T-helper 17 cell (primary cell): Measurements from ENCODE around the gene SOX1. TPM values are rescaled to one million over a fixed set of nuclear protein-coding genes. Genes with fewer than 3 reads are reported as not detected.

Experiments used
- ATAC-seq: fragments of 150-1000 bp; cut with Tn5 transposase; 2 replicates; pipeline ENCODE4 v1.10.0; 2021; ENCODE audit warnings: mild to moderate bottlenecking, moderate library complexity
- DNase-seq, 3 donors: peaks; one replicate each; pipeline versions ENCODE4 v3.0.0 to v3.0.0-alpha.2; 2020 to 2021
- H3K9me3 ChIP-seq: one replicate; pipeline ENCODE4 v1.7.0; 2013; ENCODE audit warnings: low read length, mild to moderate bottlenecking; ENCODE audit not compliant: control insufficient read depth, poor library complexity, severe bottlenecking
- H3K27ac Mint-ChIP-seq: one replicate; pipeline ENCODE4 v1.8.0; 2022; ENCODE audit warnings: mild to moderate bottlenecking, moderate library complexity, mixed read lengths
- H3K27me3 Mint-ChIP-seq: one replicate; pipeline ENCODE4 v1.8.0; 2022; ENCODE audit warnings: mixed read lengths
- H3K36me3 Mint-ChIP-seq: one replicate; pipeline ENCODE4 v1.8.0; 2022; ENCODE audit warnings: low read depth, mixed read lengths
- H3K4me1 Mint-ChIP-seq: one replicate; pipeline ENCODE4 v1.8.0; 2022; ENCODE audit warnings: mild to moderate bottlenecking, mixed read lengths
- H3K4me3 Mint-ChIP-seq: one replicate; pipeline ENCODE4 v1.8.0; 2022; ENCODE audit warnings: mild to moderate bottlenecking, moderate library complexity, mixed read lengths
- total RNA-seq, 4 donors: library from RNA in 2 of 4; stranded (reverse) in 2 of 4; gene quantifications; one replicate each; pipeline ENCODE4 v1.2.3 and lab custom pipeline; 2022 to 2026

Gene SOX1
- total RNA-seq, 2 donors from 2014 or later: not detected

GRCh38 chr13:112111239-112111857 is 44.4 kb downstream of the SOX1 start:
- DNase-seq (no peak), ATAC-seq (no peak)
- peaks cover 4% of the 10 kb centered on the region for H3K36me3 Mint-ChIP-seq
- H3K4me1 Mint-ChIP-seq: peaks cover 2% of the 10 kb centered on the region
- H3K27me3 Mint-ChIP-seq: peaks cover 80% of the 10 kb centered on the region
- no peaks in the 10 kb centered on the region for H3K9me3 ChIP-seq
- H3K4me3 Mint-ChIP-seq: no peak overlapping the region
- H3K27ac Mint-ChIP-seq: no peak overlapping the region

DNA sequence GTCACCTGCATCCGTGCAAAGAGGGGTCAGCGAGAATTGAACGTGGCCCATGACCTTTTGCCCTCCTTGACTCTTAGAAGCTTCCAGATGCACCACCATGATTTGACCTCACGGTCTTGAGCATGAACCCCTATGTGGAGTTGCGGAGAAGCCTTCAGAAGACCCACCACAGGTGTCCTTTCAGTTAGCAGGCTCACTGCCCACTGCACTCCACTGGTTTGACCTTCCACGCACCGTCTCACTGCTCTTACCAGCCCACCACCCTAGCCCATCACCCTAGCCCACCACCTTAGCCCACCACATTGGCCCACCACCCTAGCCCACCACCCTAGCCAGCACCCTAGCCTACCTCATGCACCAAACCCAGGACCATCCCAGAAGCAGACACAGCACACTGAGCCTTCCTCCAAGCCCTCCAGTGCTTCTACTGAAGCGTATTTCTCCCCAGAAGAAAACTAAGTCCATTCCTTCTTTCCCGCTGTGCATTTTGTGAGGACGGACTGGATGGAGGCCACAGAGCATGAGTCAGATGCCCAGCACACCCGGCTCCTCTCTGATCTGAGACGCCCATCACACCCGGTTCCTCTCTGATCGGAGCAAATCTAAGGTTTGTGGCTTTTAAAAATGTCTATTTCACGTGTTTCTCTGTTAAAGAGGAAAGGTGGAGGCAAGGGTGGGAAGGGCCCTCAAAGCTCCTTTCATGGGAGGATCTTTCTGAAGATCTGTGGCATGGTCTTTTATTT is 45.8 kb downstream of the SOX1 start:
- H3K4me3 Mint-ChIP-seq: no peak overlapping the region
- H3K4me1 Mint-ChIP-seq: no peaks in the 10 kb centered on the region
- H3K9me3 ChIP-seq: no peaks in the 10 kb centered on the region
- peaks cover 69% of the 10 kb centered on the region for H3K27me3 Mint-ChIP-seq
- no peak for ATAC-seq
- H3K27ac Mint-ChIP-seq: no peak overlapping the region
- no peak for DNase-seq
- peaks cover 4% of the 10 kb centered on the region for H3K36me3 Mint-ChIP-seq

- ATAC-seq (no peak), DNase-seq (no peak)
- no peaks in the 10 kb centered on the region for H3K9me3 ChIP-seq
- no peaks in the 10 kb centered on the region for H3K4me1 Mint-ChIP-seq
- peaks cover 4% of the 10 kb centered on the region for H3K36me3 Mint-ChIP-seq
- no peak overlapping the region for H3K27ac Mint-ChIP-seq
- peaks cover 63% of the 10 kb centered on the region for H3K27me3 Mint-ChIP-seq
- H3K4me3 Mint-ChIP-seq: no peak overlapping the region
Observed at GRCh38 chr13:112113348-112113747, 46.4 kb downstream of the SOX1 start.

- no peak for DNase-seq
Observed at GRCh38 chr13:112113851-112114250, 46.9 kb downstream of the SOX1 start.

DNA sequence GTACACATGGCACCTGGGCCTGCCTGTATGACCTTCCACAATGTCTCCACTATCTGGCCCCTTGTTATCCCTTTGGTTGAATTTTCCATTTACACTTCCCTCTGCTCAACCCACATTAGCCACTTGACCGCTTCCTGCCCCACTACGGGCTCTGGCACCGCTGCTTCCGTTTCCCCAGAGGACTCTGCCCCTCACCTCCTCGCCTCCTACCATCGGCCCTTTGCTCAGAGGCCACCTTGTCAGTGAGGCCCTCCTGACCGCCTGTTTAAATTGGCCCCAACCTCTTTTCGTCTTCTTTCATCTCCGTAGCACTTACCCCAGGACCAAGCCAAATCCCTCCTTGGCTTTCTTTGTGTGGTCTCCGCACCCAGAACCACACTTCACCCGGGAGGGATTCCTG is 47.4 kb downstream of the SOX1 start:
- no peaks in the 10 kb centered on the region for H3K4me1 Mint-ChIP-seq
- ATAC-seq (no peak), DNase-seq (no peak)
- no peaks in the 10 kb centered on the region for H3K9me3 ChIP-seq
- no peak overlapping the region for H3K27ac Mint-ChIP-seq
- H3K27me3 Mint-ChIP-seq: peaks cover 54% of the 10 kb centered on the region
- H3K4me3 Mint-ChIP-seq: no peak overlapping the region
- H3K36me3 Mint-ChIP-seq: no peaks in the 10 kb centered on the region

More at GRCh38 chr13:112113851-112114250, 46.9 kb downstream of the SOX1 start:
- no peaks in the 10 kb centered on the region for H3K36me3 Mint-ChIP-seq
- H3K9me3 ChIP-seq: no peaks in the 10 kb centered on the region
- ATAC-seq: no peak
- H3K27me3 Mint-ChIP-seq: peaks cover 58% of the 10 kb centered on the region
- no peak overlapping the region for H3K27ac Mint-ChIP-seq
- no peaks in the 10 kb centered on the region for H3K4me1 Mint-ChIP-seq
- H3K4me3 Mint-ChIP-seq: no peak overlapping the region

- no peaks in the 10 kb centered on the region for H3K9me3 ChIP-seq
- ATAC-seq (no peak), DNase-seq (no peak)
- Mint-ChIP-seq H3K27ac (no peak overlapping the region), H3K36me3 (no peaks in the 10 kb centered on the region), H3K4me3 (no peak overlapping the region), H3K4me1 (no peaks in the 10 kb centered on the region), H3K27me3 (peaks cover 48% of the 10 kb centered on the region)
Observed at GRCh38 chr13:112115403-112116091, 48.6 kb downstream of the SOX1 start.

DNA sequence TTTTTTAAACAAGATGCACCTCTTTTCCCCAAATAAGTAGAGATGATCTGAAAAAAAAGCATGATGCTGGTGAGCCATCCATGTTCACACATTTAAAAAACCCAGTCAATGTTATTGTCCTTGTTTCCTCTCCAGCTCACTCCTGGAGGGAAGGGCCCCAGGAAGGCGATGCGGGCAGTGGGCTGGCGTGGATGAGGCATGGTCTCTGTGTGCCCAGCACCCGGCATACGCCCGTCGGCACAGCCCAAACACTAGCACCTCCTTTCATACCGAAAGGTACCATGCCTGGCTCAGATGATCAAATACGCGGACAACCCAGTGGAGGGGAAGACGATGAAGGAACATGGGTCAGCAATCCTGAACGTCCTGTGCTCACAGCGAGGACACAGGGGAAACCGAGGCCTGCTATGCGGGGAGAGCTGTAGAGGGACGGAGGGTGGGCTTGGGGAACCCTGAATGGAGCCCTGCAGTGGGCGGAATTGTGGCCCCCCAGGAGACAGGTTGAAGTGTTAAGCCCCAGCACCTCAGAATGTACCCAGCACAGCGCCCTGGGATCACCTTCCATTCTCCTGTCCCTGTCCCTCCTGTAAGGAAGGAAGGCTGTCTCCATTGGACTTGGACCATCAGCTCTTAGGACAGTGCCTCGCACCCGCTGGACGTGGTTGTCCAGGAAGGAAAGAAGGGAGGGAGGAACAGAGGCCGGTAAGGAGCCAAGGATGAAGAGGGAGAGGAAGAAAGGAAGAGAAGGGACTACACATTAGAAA is 49.4 kb downstream of the SOX1 start:
- peaks cover 40% of the 10 kb centered on the region for H3K27me3 Mint-ChIP-seq
- no peaks in the 10 kb centered on the region for H3K4me1 Mint-ChIP-seq

GRCh38 chr13:112117258-112117954 is 50.5 kb downstream of the SOX1 start:
- Mint-ChIP-seq H3K36me3 (no peaks in the 10 kb centered on the region), H3K27me3 (peaks cover 31% of the 10 kb centered on the region), H3K4me1 (no peaks in the 10 kb centered on the region), H3K4me3 (no peak overlapping the region), H3K27ac (no peak overlapping the region)
- no peak for ATAC-seq
- H3K9me3 ChIP-seq: no peaks in the 10 kb centered on the region
- DNase-seq: no peak

More for the DNA sequence above, 49.4 kb downstream of the SOX1 start:
- no peak overlapping the region for H3K4me3 Mint-ChIP-seq
- DNase-seq (no peak), ATAC-seq (no peak)
- no peaks in the 10 kb centered on the region for H3K36me3 Mint-ChIP-seq
- no peaks in the 10 kb centered on the region for H3K9me3 ChIP-seq
- no peak overlapping the region for H3K27ac Mint-ChIP-seq

DNA sequence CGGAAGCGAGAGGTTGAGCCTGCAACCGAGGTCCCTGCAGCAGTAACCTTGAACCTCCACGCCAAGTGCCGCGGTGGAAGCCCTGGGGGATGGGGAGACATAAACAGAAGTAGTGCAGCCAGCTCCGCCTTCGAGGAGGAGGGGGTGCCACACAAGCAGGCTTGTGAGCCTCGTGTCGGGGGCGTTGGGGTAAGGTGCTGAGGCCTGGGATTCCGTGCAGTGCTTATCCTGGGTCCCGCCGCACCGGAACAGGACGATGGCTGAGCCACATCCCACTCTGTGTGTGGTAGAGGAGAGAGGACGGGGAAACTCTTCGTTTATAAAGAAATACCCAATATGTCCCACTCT is 51.0 kb downstream of the SOX1 start:
- ATAC-seq: no peak
- Mint-ChIP-seq H3K27ac (no peak overlapping the region), H3K4me1 (no peaks in the 10 kb centered on the region), H3K36me3 (no peaks in the 10 kb centered on the region), H3K4me3 (no peak overlapping the region), H3K27me3 (peaks cover 26% of the 10 kb centered on the region)
- DNase-seq: no peak
- no peaks in the 10 kb centered on the region for H3K9me3 ChIP-seq

DNA sequence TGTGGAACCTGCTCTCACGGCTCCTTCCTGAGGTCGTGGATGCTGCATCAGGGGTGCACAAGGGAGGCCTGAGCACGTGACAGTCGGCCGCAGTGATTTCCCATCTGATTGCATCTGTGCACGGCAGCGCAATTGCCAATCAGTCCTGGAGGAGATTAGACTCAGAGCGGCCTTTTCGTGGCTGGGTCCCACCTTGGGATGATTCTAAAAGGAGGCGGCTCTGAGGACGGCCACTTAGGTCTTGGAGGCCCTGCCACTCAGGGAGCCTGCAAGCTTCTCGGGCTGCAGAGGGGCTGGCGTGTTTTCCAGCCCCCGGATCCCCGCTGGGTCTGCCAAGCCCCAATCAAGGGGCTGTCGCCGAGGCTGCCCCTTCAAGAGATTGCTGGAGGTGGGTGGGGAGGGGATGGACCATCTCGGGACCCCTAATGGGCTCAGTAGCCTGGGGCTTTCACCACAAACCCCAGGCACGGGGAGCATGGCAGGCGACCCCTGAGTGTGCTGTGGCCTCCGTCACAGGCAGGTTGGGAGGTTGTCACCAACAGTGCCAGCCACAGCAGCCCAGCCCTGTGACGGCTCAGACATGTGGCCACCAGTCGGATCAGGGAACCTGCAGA is 51.6 kb downstream of the SOX1 start:
- Mint-ChIP-seq H3K27ac (no peak overlapping the region), H3K4me1 (no peaks in the 10 kb centered on the region), H3K27me3 (peaks cover 21% of the 10 kb centered on the region), H3K4me3 (no peak overlapping the region), H3K36me3 (no peaks in the 10 kb centered on the region)
- ATAC-seq (no peak), DNase-seq (no peak)
- no peaks in the 10 kb centered on the region for H3K9me3 ChIP-seq

DNA sequence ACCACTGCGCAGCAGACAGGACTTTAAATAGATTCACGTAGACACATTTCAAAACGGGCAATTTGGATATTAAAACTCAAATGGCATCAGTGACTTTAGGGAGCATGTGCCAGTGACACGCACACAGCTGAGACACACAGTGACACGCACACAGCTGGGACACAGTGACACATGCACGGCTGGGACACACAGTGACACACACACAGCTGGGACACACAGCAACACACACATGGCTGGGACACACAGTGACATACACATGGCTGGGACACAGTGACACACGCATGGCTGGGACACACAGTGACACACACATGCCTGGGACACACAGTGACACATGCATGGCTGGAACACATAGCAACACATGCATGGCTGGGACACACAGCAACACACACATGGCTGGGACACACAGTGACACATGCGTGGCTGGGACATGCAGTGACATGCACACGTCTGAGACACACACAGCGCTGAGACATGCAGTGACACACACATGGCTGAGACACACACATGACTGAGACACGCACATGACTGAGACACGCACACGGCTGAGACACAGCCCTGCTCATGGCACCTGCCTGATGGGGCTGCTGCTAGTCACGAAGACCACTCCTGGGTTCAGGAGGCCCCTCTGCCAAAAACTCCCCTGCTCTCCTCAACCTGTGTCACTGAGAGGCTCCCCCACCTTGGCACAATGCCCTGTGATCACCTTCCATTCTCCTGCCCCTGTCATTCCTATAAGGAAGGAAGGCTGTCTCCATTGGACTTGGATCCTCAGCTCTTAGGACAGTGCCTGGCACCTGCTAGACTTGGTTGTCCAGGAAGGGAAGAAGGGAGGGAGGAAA is 52.5 kb downstream of the SOX1 start:
- no peak for DNase-seq
- Mint-ChIP-seq H3K4me3 (no peak overlapping the region), H3K27ac (no peak overlapping the region), H3K27me3 (peaks cover 16% of the 10 kb centered on the region), H3K4me1 (no peaks in the 10 kb centered on the region), H3K36me3 (no peaks in the 10 kb centered on the region)
- H3K9me3 ChIP-seq: no peaks in the 10 kb centered on the region
- ATAC-seq: no peak

DNA sequence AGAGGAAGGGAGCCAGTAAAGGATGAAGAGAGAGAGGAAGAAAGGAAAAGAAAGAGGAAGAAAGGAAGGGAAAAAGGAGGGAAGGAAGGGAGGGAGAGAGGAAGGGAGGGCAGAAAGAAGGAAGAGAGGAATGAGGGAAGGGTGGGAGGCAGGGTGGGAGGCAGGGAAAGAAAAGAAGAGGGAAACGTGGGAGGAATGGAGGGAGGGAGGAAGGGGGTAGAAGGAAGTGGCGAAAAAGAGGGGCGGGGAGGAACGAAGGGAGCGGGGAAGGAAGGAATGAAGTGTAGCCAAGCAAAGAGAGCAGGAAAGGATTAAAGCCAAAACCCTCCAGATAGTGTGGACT is 53.1 kb downstream of the SOX1 start:
- Mint-ChIP-seq H3K36me3 (no peaks in the 10 kb centered on the region), H3K4me3 (no peak overlapping the region), H3K4me1 (no peaks in the 10 kb centered on the region), H3K27ac (no peak overlapping the region), H3K27me3 (peaks cover 12% of the 10 kb centered on the region)
- no peaks in the 10 kb centered on the region for H3K9me3 ChIP-seq
- ATAC-seq: no peak
- no peak for DNase-seq
